NCI-H748 (cell line): ENCODE data around the gene JMJD1C.
A peak's percentile ranks its signal among the peaks of the same experiment; 100 is the strongest.
"Not testable (repeated sequence)": the region's sequence is repeated elsewhere in the genome, so short reads cannot be mapped to it uniquely, and the experiment has no call there.

Experiments used
- DNase-seq: peaks from one replicate; lab custom pipeline; 2025; ENCODE audit not compliant: unreplicated experiment; lab: John Stamatoyannopoulos, UW

JMJD1C gene

GRCh38 chr10:63173468-63174232 is 292.1 kb downstream of the JMJD1C start:
- no peak for DNase-seq

- no peak for DNase-seq
These were observed 293.9 kb downstream of the JMJD1C start for GRCh38 chr10:63171926-63172325.

GRCh38 chr10:63171255-63171855 is 294.4 kb downstream of the JMJD1C start:
- no peak for DNase-seq

DNA sequence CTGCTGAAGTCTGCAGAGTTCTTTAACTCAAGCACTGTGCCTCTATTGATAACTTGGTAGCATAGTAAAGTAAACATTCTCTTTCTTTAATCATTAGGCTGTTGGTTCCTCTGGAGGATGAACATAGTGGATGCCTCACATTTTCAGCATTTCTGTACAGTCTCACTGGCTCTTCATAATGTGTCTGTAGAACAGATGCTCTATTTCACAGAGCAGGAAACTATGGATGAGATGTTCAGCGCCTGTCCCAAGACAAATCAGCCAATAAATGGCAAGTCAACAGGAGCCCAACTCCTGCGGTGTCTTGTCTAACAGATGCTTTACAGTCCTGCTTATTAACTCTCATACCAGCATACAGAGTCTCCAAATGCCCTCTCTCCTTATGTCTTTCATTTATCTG is 296.2 kb downstream of the JMJD1C start:
- DNase-seq: no peak

GRCh38 chr10:63168821-63169462 is 296.8 kb downstream of the JMJD1C start:
- no peak for DNase-seq

DNA sequence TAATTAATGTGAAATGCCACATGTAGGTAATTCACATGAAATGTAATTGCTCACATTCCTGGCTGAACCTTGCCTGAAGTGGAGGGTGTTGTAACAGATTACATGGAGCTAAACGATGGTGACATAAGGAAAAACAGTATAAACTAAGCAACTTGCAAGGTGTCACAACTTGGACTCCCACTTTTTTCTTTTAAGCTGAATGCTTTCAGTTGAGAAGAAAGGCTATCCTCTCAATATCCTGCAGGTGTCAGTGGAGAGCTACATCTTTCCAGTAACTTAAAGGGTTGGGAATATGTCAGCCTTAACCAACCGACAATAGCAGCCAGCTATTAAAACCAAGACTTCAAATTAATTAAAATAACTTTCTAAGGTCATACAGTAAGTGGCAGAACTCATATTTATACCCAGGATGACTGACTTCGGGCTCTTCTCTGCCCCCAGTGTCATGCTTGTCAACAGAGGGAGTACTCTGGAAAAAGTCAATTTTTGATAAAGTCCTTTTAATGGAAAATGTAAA is 299.0 kb downstream of the JMJD1C start:
- peak; percentile 54 for DNase-seq

DNA sequence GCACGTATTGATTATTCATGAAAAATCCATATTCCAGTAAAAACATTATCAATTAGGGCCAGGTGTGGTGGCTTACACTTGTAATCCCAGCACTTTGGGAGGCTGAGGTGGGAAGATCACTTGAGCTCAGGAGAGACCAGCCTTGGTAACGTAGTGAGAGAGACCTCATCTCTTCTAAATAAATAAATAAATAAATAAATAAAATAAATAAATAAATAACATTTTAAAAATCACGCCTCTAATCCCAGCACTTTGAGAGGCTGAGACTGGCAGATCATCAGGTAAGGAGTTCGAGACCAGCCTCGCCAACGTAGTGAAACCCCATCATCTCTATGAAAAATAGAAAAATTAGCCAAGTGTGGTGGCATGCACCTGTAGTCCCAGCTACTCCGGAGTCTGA is 300.5 kb downstream of the JMJD1C start:
- no peak for DNase-seq

DNA sequence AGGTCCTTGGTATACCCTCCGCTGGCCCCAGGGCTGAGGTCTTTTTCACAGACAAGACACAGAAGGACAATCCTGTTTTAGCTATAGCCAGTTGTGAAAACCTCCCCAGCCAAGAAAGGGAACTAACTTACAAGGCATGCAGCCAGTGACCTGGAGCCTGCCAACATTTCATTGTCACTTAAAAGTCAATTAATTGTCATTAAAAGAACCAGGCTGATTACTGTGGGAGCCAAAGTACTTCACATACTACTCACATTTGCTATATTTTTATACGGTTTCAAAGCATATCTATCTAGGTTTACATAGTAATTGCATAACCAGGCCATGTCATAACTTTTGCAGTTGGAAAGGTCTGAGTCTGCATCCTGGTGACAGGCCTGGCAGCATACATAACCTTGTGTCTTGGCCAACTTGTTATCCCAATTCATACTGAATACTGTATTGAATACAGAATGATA is 301.6 kb downstream of the JMJD1C start:
- DNase-seq: no peak

GRCh38 chr10:63161592-63161991 is 304.2 kb downstream of the JMJD1C start:
- DNase-seq: no peak

GRCh38 chr10:63157845-63158624 is 307.7 kb downstream of the JMJD1C start:
- DNase-seq: peak; percentile 73

DNA sequence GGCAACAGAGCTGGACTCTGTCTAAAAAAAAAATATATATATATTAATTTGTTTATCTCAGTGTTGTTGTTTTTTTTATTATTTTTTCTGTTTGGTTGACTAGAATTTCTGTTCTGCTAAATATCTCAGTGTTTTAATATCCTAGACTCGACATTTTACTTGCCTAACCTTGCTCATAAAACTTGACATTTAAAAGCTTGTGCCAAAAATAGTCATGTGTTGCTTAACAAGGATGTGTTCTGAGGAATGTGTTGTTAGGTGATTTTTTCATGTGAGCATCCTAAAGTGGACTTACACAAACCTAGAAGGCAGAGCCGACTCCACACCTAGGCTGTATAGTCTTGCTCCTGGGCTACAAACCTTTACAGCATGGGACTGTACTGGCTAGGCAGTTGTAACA is 309.5 kb downstream of the JMJD1C start:
- no peak for DNase-seq

GRCh38 chr10:63155388-63156020 is 310.3 kb downstream of the JMJD1C start:
- DNase-seq: no peak

DNA sequence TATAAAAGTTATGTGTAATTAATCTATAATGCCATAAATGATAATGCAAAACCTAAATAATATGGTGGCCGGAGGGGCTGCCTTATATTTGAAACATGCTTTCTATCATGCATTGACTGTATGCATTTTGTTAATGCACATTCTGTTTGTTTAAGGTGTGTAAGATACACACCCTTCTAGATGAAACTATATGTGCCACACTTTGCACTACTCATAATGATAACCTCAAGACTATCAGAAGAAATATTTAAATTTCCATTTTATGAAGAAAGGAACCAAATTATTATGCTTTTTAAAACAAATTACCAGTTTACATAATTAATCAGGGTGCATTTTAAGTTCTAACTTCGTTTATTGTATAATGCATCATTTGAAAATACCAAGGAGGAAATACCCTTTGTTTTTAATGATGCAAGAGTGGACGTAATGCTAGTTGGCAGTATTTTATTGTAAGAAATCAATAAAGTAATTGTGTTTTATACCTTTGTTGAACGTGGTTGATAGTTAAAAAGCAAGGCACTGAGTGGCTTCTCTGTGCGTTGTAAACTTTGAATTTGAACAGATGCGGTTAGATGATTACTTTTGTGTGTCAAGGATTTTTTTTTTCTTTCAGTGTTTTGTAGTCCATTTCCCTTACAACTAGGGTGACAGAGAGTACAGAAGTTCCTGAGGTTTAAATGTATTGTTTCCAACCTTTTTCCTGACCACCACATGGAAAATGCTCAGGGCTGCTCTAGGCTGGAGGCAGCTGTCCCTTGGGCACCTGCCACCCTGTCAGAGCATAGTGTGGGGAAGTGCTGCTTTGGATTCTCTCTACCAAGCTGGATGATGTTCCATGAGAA is 311.0 kb downstream of the JMJD1C start:
- DNase-seq: no peak

DNA sequence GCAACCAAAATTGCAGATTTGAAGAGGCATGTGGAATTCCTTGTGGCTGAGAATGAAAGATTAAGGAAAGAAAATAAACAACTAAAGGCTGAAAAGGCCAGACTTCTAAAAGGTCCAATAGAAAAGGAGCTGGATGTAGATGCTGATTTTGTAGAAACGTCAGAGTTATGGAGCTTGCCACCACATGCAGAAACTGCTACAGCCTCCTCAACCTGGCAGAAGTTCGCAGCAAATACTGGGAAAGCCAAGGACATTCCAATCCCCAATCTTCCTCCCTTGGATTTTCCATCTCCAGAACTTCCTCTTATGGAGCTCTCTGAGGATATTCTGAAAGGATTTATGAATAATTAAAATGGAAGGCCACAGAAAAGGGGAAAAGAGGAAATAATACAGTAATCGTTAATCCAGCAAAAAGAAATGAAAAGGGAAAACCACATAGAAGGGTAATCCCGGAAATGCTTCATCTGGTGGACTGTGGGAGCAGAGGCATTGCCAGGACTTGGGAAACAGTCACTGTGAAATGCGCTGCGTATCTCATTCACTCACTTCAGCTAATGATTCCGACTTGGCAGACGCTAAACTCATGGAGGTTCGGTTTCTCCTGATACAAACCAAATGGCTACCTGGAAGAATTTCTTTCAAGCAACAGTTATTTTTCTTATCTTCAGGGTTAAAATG is 311.8 kb downstream of the JMJD1C start:
- not testable (repeated sequence) for DNase-seq

- no peak for DNase-seq
These were observed 315.0 kb downstream of the JMJD1C start for GRCh38 chr10:63150745-63151144.

- no peak for DNase-seq
These were observed 319.3 kb downstream of the JMJD1C start for GRCh38 chr10:63146503-63146902.

- DNase-seq: no peak
These were observed 320.0 kb downstream of the JMJD1C start for GRCh38 chr10:63145782-63146181.

GRCh38 chr10:63143987-63144386 is 321.8 kb downstream of the JMJD1C start:
- DNase-seq: no peak

DNA sequence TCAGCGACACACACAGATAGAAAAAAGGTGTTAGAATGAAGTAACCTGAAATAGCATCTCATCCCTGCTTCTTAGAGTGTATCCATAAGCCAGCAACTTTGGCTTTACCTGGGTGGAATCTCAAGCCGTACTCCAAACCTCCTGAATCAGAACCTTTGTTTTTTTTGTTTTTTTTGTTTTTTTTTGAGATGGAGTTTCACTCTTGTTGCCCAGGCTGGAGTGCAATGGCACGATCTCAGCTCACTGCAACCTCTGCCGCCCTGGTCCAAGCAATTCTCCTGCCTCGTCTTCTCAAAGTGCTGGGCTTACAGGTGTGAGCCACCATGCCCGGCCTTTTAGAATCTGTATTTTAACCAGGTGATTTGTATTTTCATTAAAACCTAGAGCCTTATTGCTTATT is 323.6 kb downstream of the JMJD1C start:
- no peak for DNase-seq
